Endothelial cell of umbilical vein (primary cell): ENCODE data around the gene TNFSF12. TPM values are rescaled to one million over a fixed set of nuclear protein-coding genes. Genes with fewer than 3 reads are reported as not detected.
A peak's percentile ranks its signal among the peaks of the same experiment; 100 is the strongest.

Experiments
- BruUV-seq: library from RNA; stranded (reverse); fragments of 400-500 nt; replicated peaks from 2 replicates; lab custom pipeline; 2021; lab: Mats Ljungman, UMichigan
- CTCF ChIA-PET: fragments of 300-600, 350-600 bp; sonication (Branson Sonifier 250); formaldehyde crosslinking; loops from one replicate; lab custom pipeline; 2021; ENCODE audit warnings: antibody characterized with exemption, inconsistent platforms; lab: Charles Lee
- POLR2A ChIA-PET: fragments of 300-600, 350-600 bp; sonication (Branson Sonifier 250); formaldehyde crosslinking; loops from one replicate; lab custom pipeline; 2021; ENCODE audit warnings: antibody characterized with exemption, inconsistent platforms; lab: Charles Lee
- DNase-seq: peaks from one replicate; pipeline ENCODE4 v3.0.0-alpha.2; 2011; ENCODE audit warnings: low read depth, low spot score
- FAIRE-seq: peaks from 2 replicates; lab custom pipeline; 2011; peaks lifted over from hg19 to GRCh38; lab: Jason Lieb, UNC
- H2AFZ ChIP-seq: 2 replicates; pipeline ENCODE4 v1.6.0; 2012; ENCODE audit warnings: low read depth, low read length, control low read depth, inconsistent platforms
- H3K27ac ChIP-seq: 2 replicates; pipeline ENCODE4 v1.5.1; 2011; ENCODE audit warnings: low read depth, mild to moderate bottlenecking, control low read depth, low read length, moderate library complexity; ENCODE audit not compliant: insufficient read depth
- H3K27me3 ChIP-seq, 2 experiments: 2 replicates each; pipeline versions ENCODE4 v1.6.0 to v1.6.1; 2011; ENCODE audit warnings: low read length in 2 of 2, mixed read lengths in 1 of 2; ENCODE audit not compliant: control insufficient read depth in 2 of 2, insufficient read depth in 2 of 2
- H3K36me3 ChIP-seq, 2 experiments: 2 replicates in 1 of 2; 3 replicates in 1 of 2; pipeline ENCODE4 v1.5.1; 2011; ENCODE audit warnings: low read length in 2 of 2, mild to moderate bottlenecking in 1 of 2, moderate library complexity in 1 of 2; ENCODE audit not compliant: control insufficient read depth in 2 of 2, insufficient read depth in 2 of 2; ENCODE audit errors: extremely low read depth in 1 of 2
- H3K4me1 ChIP-seq: 3 replicates; pipeline ENCODE4 v1.5.1; 2011; ENCODE audit warnings: mild to moderate bottlenecking, low read length; ENCODE audit not compliant: control insufficient read depth, insufficient read depth; ENCODE audit errors: extremely low read depth
- H3K4me2 ChIP-seq: 2 replicates; pipeline ENCODE4 v1.6.1; 2011; ENCODE audit warnings: low read length, control low read depth, mixed read lengths; ENCODE audit not compliant: insufficient read depth
- H3K4me3 ChIP-seq, 3 experiments: fragments of 200-600 bp in 1 of 3; sonication (generic), shearing (Covaris generic) in 1 of 3; replicated peaks in 1 of 3; 2 replicates each; pipeline ENCODE4 v1.5.1; 2011 to 2016; ENCODE audit warnings: control low read depth in 3 of 3, low read length in 3 of 3, mild to moderate bottlenecking in 2 of 3, inconsistent platforms in 1 of 3, low read depth in 1 of 3, moderate library complexity in 1 of 3; ENCODE audit not compliant: insufficient read depth in 1 of 3
- H3K79me2 ChIP-seq: 2 replicates; pipeline ENCODE4 v1.6.0; 2012; ENCODE audit warnings: low read length, inconsistent platforms; ENCODE audit not compliant: control insufficient read depth, insufficient read depth
- H3K9ac ChIP-seq: replicated peaks from 2 replicates; pipeline ENCODE3; 2011; ENCODE audit warnings: low read length, control low read depth; ENCODE audit not compliant: insufficient read depth; ENCODE audit errors: extremely low read depth
- H3K9me1 ChIP-seq: replicated peaks from 3 replicates; pipeline ENCODE4 v1.6.0; 2011; ENCODE audit warnings: mild to moderate bottlenecking, low read length; ENCODE audit not compliant: control insufficient read depth, insufficient read depth; ENCODE audit errors: extremely low read depth
- H3K9me3 ChIP-seq: replicated peaks from 2 replicates; pipeline ENCODE4 v1.5.1; 2012; ENCODE audit warnings: low read length, inconsistent platforms; ENCODE audit not compliant: control insufficient read depth, insufficient read depth
- H4K20me1 ChIP-seq: replicated peaks from 2 replicates; pipeline ENCODE3; 2011; ENCODE audit warnings: mild to moderate bottlenecking, low read length; ENCODE audit not compliant: control insufficient read depth, insufficient read depth; ENCODE audit errors: extremely low read depth
- EZH2 ChIP-seq: IDR thresholded peaks from 2 replicates; pipeline ENCODE4 v1.6.1; 2012; ENCODE audit warnings: borderline replicate concordance, low read depth, mild to moderate bottlenecking, moderate library complexity, low read length, inconsistent platforms; ENCODE audit not compliant: severe bottlenecking
- FOS ChIP-seq: IDR thresholded peaks from 2 replicates; pipeline ENCODE4 v1.6.1; 2011; ENCODE audit warnings: mild to moderate bottlenecking, low read length, moderate library complexity, borderline replicate concordance; ENCODE audit not compliant: insufficient read depth
- GATA2 ChIP-seq: IDR thresholded peaks from 2 replicates; pipeline ENCODE4 v1.7.0; 2011; ENCODE audit warnings: low read depth, mild to moderate bottlenecking, moderate library complexity, mixed read lengths, low read length; ENCODE audit not compliant: insufficient read length, insufficient read depth
- JUN ChIP-seq: IDR thresholded peaks from 2 replicates; pipeline ENCODE4 v1.6.1; 2011; ENCODE audit warnings: borderline replicate concordance, low read depth; ENCODE audit not compliant: insufficient read length, insufficient read depth
- MYC ChIP-seq: IDR thresholded peaks from one replicate; pipeline ENCODE4 v1.6.1; 2011; ENCODE audit warnings: mild to moderate bottlenecking, low read depth, low read length
- POLR2A ChIP-seq: IDR thresholded peaks from 2 replicates; pipeline ENCODE4 v1.6.1; 2012; ENCODE audit warnings: low read depth, mild to moderate bottlenecking, control low read depth, low read length
- POLR2AphosphoS5 ChIP-seq: IDR thresholded peaks from 2 replicates; pipeline ENCODE4 v1.6.1; 2012; ENCODE audit warnings: low read depth, mild to moderate bottlenecking, control low read depth, low read length, moderate library complexity; ENCODE audit not compliant: insufficient read depth
- dilution Hi-C: fragments of 300-500 bp; cut with MboI; formaldehyde crosslinking; loops from one replicate; pipeline ENCODE4 v1.15.0; 2019; ENCODE audit warnings: low sequenced_read_pairs; ENCODE audit not compliant: extremely low pct_ligation_motif_present
- intact Hi-C: fragments of 100-400 bp; cut with micrococcal nuclease; formaldehyde crosslinking; loops from one replicate; pipeline ENCODE4 v1.10.0; 2022
- polyA plus RNA-seq, 4 experiments: library from polyadenylated mRNA; depleted of rRNA in 3 of 4; stranded (reverse) in 3 of 4; unstranded in 1 of 4; fragments of >200 nt; gene quantifications; 2 replicates each; pipeline versions ENCODE4 v1.2.1 to v1.2.3, GENCODE V29; 2011 to 2012; ENCODE audit warnings: missing spikeins in 1 of 4
- total RNA-seq: library from RNA; stranded (reverse); gene quantifications from 2 replicates; pipeline ENCODE4 v1.2.3, GENCODE V29; 2021
- TF ChIP-seq, protein P1 (sequence below): IDR thresholded peaks from 2 replicates; pipeline ENCODE4 v1.6.1; 2011; ENCODE audit not compliant: insufficient read depth, insufficient read length
- TF ChIP-seq, protein P2 (sequence below), 2 donors: IDR thresholded peaks; 1 replicate in 1 of 2; 2 replicates in 1 of 2; pipeline ENCODE4 v1.5.1; 2011; ENCODE audit warnings: low read length in 2 of 2, mild to moderate bottlenecking in 2 of 2, moderate library complexity in 2 of 2, control low read depth in 1 of 2, inconsistent platforms in 1 of 2, low read depth in 1 of 2; ENCODE audit not compliant: insufficient read depth in 1 of 2; ENCODE audit errors: extremely low read depth in 1 of 2

The TNFSF12 gene
- total and polyA plus RNA-seq, 2 donors (not counting 3 experiments of a cell fraction or from before 2014, with no cell fraction given), result 28.4 to 39.4 TPM

DNA sequence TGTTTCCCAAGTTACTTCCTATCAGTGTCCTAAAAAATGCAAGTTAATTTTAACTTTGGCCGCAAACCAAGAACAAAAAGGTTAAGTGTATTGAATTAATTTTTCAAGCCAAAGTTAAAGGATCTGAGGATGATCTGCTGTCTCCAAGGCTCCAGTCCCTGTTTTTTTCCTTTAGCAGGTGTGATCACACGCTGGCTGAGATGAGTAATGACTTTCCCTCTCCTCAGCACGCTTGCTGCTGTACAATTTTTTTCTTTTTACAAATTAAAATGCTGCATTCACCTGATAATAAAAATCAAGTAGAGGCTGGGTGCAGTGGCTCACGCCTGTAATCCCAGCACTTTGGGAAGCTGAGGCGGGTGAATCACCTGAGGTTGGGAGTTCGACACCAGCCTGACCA, 3.9 kb upstream of the TNFSF12 start:
- dilution Hi-C loops, result no loop called here
- DNase-seq, result no peak
- BruUV-seq, result no TSS peak
- intact Hi-C loops, result no loop called here
- Histone ChIP-seq H3K9me1 (no peaks in the 10 kb centered on the region), H3K4me3 (no peak overlapping the region), H3K4me1 (peaks cover 10% of the 10 kb centered on the region), H3K36me3 (no peaks in the 10 kb centered on the region), H3K9me3 (no peaks in the 10 kb centered on the region), H3K27ac (no peak overlapping the region), H3K9ac (no peak overlapping the region), H4K20me1 (no peaks in the 10 kb centered on the region), H3K4me2 (no peak overlapping the region), H3K27me3 (peaks cover 0 to 9% of the 10 kb centered on the region in 2 experiments), H2AFZ (no peak overlapping the region), H3K79me2 (no peaks in the 10 kb centered on the region)
- ChIA-PET CTCF (interaction anchor here (2.8 kb wide), 1 partner anchor 16 kb away, joined by 7 read pairs; the partner anchor contains the start of gene SENP3), POLR2A (no interaction called here)
- peak; percentile 26 for FAIRE-seq
- TF ChIP-seq JUN (no peak), POLR2A (no peak), EZH2 (no peak), POLR2AphosphoS5 (no peak), FOS (no peak), GATA2 (no peak), MYC (no peak)
- TF ChIP-seq, protein P1, sequence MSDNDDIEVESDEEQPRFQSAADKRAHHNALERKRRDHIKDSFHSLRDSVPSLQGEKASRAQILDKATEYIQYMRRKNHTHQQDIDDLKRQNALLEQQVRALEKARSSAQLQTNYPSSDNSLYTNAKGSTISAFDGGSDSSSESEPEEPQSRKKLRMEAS, result no peak
- TF ChIP-seq, protein P2, sequence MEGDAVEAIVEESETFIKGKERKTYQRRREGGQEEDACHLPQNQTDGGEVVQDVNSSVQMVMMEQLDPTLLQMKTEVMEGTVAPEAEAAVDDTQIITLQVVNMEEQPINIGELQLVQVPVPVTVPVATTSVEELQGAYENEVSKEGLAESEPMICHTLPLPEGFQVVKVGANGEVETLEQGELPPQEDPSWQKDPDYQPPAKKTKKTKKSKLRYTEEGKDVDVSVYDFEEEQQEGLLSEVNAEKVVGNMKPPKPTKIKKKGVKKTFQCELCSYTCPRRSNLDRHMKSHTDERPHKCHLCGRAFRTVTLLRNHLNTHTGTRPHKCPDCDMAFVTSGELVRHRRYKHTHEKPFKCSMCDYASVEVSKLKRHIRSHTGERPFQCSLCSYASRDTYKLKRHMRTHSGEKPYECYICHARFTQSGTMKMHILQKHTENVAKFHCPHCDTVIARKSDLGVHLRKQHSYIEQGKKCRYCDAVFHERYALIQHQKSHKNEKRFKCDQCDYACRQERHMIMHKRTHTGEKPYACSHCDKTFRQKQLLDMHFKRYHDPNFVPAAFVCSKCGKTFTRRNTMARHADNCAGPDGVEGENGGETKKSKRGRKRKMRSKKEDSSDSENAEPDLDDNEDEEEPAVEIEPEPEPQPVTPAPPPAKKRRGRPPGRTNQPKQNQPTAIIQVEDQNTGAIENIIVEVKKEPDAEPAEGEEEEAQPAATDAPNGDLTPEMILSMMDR (IDR thresholded peaks at IDR 0.05; ENCODE audit: extremely low read depth in 1 of 2, insufficient read depth in 1 of 2, low read depth in 1 of 2, low read length in 2 of 2), result no peak
